ENCODE measurements around the gene AFF3. TPM values are rescaled to one million over a fixed set of nuclear protein-coding genes. Genes with fewer than 3 reads are reported as not detected.

The AFF3 gene
- total RNA-seq, 1 experiment from 2014 or later, result not detected

DNA sequence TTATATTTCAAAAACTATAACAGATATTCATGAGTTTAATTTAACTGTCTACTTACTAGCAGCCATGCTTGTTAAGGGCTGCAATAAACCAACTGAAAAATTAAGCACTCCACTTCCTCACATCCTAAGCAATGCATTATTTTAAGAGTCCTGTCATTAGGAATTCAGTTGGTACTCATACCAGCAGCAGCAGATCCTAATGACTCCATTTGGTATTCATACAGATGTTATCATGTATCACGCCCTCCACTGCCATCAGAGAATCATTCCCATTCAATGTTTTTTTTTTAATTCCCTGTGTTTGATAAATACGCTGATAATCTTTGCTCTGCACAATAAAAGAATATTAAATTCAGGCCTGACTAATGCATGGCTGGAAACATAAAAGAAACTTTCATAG, 236.8 kb downstream of the AFF3 start:
- no peaks in the 10 kb centered on the region for H3K9me3 Mint-ChIP-seq (ENCODE audit: low read depth, unreplicated experiment)
- H3K4me1 Mint-ChIP-seq (ENCODE audit: low read depth, unreplicated experiment), result no peaks in the 10 kb centered on the region
- intact Hi-C loops (cut with micrococcal nuclease; ENCODE audit: unreplicated experiment), result no loop called here
- no peak overlapping the region for H3K4me3 Mint-ChIP-seq (ENCODE audit: low read depth, unreplicated experiment)
- CTCF ChIA-PET, result no interaction called here
- DNase-seq, result no peak
- BruUV-seq (replicated peaks), result no TSS peak
- H3K27ac Mint-ChIP-seq (ENCODE audit: unreplicated experiment), result no peak overlapping the region
- TF ChIP-seq, protein P1, sequence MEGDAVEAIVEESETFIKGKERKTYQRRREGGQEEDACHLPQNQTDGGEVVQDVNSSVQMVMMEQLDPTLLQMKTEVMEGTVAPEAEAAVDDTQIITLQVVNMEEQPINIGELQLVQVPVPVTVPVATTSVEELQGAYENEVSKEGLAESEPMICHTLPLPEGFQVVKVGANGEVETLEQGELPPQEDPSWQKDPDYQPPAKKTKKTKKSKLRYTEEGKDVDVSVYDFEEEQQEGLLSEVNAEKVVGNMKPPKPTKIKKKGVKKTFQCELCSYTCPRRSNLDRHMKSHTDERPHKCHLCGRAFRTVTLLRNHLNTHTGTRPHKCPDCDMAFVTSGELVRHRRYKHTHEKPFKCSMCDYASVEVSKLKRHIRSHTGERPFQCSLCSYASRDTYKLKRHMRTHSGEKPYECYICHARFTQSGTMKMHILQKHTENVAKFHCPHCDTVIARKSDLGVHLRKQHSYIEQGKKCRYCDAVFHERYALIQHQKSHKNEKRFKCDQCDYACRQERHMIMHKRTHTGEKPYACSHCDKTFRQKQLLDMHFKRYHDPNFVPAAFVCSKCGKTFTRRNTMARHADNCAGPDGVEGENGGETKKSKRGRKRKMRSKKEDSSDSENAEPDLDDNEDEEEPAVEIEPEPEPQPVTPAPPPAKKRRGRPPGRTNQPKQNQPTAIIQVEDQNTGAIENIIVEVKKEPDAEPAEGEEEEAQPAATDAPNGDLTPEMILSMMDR (IDR thresholded peaks at IDR 0.05; ENCODE audit: unreplicated experiment), result no peak
- H3K27me3 Mint-ChIP-seq (ENCODE audit: unreplicated experiment), result peaks cover 65% of the 10 kb centered on the region
- H3K36me3 Mint-ChIP-seq (ENCODE audit: insufficient read depth, unreplicated experiment), result no peaks in the 10 kb centered on the region

DNA sequence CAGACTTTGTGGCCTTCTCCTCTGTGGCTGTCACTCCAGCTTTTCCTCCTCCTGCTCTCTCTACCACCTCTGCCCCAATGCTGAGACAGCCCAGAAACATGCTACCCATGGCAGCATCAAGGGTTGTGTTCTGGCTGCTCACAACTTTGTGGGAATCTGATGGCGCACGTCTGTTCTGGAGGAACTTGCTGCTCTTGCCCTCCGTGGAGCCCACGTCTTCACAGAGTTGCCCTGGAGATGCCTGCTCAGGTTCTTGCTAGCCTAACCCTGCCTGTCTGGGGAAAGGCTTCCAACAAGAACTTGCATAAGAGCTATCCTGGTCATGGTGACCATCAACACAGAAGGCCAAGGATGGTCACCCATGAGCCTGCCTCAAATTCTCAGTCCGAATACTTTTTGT, 237.4 kb downstream of the AFF3 start:
- no peaks in the 10 kb centered on the region for H3K36me3 Mint-ChIP-seq (ENCODE audit: insufficient read depth, unreplicated experiment)
- H3K9me3 Mint-ChIP-seq (ENCODE audit: low read depth, unreplicated experiment), result no peaks in the 10 kb centered on the region
- BruUV-seq (replicated peaks), result no TSS peak
- intact Hi-C loops (cut with micrococcal nuclease; ENCODE audit: unreplicated experiment), result no loop called here
- TF ChIP-seq, protein P1 (IDR thresholded peaks at IDR 0.05; ENCODE audit: unreplicated experiment), result no peak
- no peak for DNase-seq
- peaks cover 72% of the 10 kb centered on the region for H3K27me3 Mint-ChIP-seq (ENCODE audit: unreplicated experiment)
- H3K4me1 Mint-ChIP-seq (ENCODE audit: low read depth, unreplicated experiment), result peaks cover under 1% of the 10 kb centered on the region
- no peak overlapping the region for H3K27ac Mint-ChIP-seq (ENCODE audit: unreplicated experiment)
- no peak overlapping the region for H3K4me3 Mint-ChIP-seq (ENCODE audit: low read depth, unreplicated experiment)
- CTCF ChIA-PET, result no interaction called here

DNA sequence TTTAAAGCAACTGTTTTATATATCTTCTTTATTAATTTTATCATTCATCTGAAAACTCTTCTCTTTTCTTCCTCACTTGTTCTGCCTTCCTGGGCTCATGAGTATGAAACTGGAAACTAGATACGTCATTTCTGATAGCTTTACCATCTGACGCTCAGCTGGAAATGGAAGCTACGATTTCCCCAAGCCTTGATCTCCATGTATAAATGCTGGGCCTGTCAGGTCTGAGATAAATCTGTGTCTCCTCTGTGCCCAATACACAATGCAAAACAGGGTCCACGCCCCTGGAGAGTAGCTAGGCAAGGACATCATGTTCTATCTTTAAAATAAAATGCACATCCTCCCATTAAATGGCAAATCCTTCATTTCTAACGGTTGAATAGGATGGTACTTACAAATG, 238.4 kb downstream of the AFF3 start:
- no peaks in the 10 kb centered on the region for H3K9me3 Mint-ChIP-seq (ENCODE audit: low read depth, unreplicated experiment)
- H3K27ac Mint-ChIP-seq (ENCODE audit: unreplicated experiment), result no peak overlapping the region
- no TSS peak for BruUV-seq (replicated peaks)

DNA sequence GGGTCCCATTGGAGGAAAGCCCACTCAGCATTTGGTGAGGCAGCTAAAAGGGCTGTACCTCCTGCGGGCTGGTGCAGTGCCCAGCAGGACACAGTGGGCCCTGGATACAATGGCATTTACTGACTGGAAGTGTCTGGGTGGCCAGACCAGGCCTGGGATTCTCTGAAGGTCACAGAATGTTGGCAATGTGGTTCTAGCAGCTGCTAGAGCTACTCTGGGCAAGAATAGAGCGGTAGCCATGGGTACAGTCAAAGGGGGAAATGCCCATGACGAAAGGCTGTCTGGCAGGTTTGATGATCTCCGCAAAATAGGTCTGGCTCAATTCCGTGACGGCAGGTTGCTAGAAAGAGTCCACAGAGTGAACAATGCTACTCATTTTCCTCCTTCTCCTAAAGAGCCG, 241.8 kb downstream of the AFF3 start:
- no TSS peak for BruUV-seq (replicated peaks)
- Mint-ChIP-seq H3K4me1 (ENCODE audit: low read depth, unreplicated experiment) (peaks cover 21% of the 10 kb centered on the region), H3K36me3 (ENCODE audit: insufficient read depth, unreplicated experiment) (no peaks in the 10 kb centered on the region), H3K27ac (ENCODE audit: unreplicated experiment) (no peak overlapping the region), H3K27me3 (ENCODE audit: unreplicated experiment) (peaks cover 59% of the 10 kb centered on the region), H3K4me3 (ENCODE audit: low read depth, unreplicated experiment) (no peak overlapping the region), H3K9me3 (ENCODE audit: low read depth, unreplicated experiment) (no peaks in the 10 kb centered on the region)
- TF ChIP-seq, protein P1 (IDR thresholded peaks at IDR 0.05; ENCODE audit: unreplicated experiment), result no peak
- no peak for DNase-seq
- intact Hi-C loops (cut with micrococcal nuclease; ENCODE audit: unreplicated experiment), result no loop called here
- CTCF ChIA-PET, result no interaction called here

More for the DNA sequence above, 238.4 kb downstream of the AFF3 start:
- Mint-ChIP-seq H3K36me3 (ENCODE audit: insufficient read depth, unreplicated experiment) (no peaks in the 10 kb centered on the region), H3K4me1 (ENCODE audit: low read depth, unreplicated experiment) (peaks cover 11% of the 10 kb centered on the region), H3K4me3 (ENCODE audit: low read depth, unreplicated experiment) (no peak overlapping the region), H3K27me3 (ENCODE audit: unreplicated experiment) (peaks cover 74% of the 10 kb centered on the region)
- TF ChIP-seq, protein P1 (IDR thresholded peaks at IDR 0.05; ENCODE audit: unreplicated experiment), result no peak
- intact Hi-C loops (cut with micrococcal nuclease; ENCODE audit: unreplicated experiment), result no loop called here
- CTCF ChIA-PET, result no interaction called here
- no peak for DNase-seq

Measured in Calu3 (cell line).